ENCODE data around the gene ZBED5. TPM values are rescaled to one million over a fixed set of nuclear protein-coding genes. Genes with fewer than 3 reads are reported as not detected.

ZBED5 gene
- total RNA-seq, 1 donor from 2014 or later: 38.8 TPM

- intact Hi-C loops (cut with DNase I): loop anchor here (1.0 to 5.0 kb wide), 5 partner anchors 35 to 1035 kb away; partner anchors contain the start of gene USP47
- DNase-seq (ENCODE audit: low spot score): peak; percentile 92
Measured at GRCh38 chr11:10807493-10808234, 50.2 kb downstream of the ZBED5 start.

- intact Hi-C loops (cut with DNase I): loop anchor here (5.0 kb wide), 2 partner anchors 34 to 1036 kb away; partner anchors contain the start of gene USP47
- no peak for DNase-seq (ENCODE audit: low spot score)
Measured at GRCh38 chr11:10806206-10806605, 51.6 kb downstream of the ZBED5 start.

- DNase-seq (ENCODE audit: low spot score): no peak
- intact Hi-C loops (cut with DNase I): loop anchor here (5.0 kb wide), 2 partner anchors 33 to 1037 kb away; partner anchors contain the start of gene USP47
Measured at GRCh38 chr11:10805741-10806140, 52.1 kb downstream of the ZBED5 start.

GRCh38 chr11:10803676-10804075 lies 54.2 kb downstream of the ZBED5 start:
- DNase-seq (ENCODE audit: low spot score): no peak
- intact Hi-C loops (cut with DNase I): loop anchor here (5.0 kb wide), 1 partner anchor 984 kb away; no protein-coding TSS in a partner anchor

Other genes with a start within 250 kb of the ZBED5 start
- 6.4 TPM for gene IRAG1, start 164.3 kb downstream of the ZBED5 start, total RNA-seq
- gene CTR9, start 106.8 kb downstream of the ZBED5 start, total RNA-seq: 27.6 TPM
- gene EIF4G2, start 49.1 kb downstream of the ZBED5 start, total RNA-seq: 765 TPM